HG03520 (cell line): ENCODE results near the gene PHLDB2.
"Not testable (repeated sequence)": the region's sequence is repeated elsewhere in the genome, so short reads cannot be mapped to it uniquely, and the experiment has no call there.

Experiments used
- ATAC-seq: cut with Tn5 transposase; IDR thresholded peaks from one replicate; pipeline ENCODE4 v1.9.1; 2021; ENCODE audit warnings: mild to moderate bottlenecking, moderate library complexity; ENCODE audit not compliant: unreplicated experiment

Gene PHLDB2

DNA sequence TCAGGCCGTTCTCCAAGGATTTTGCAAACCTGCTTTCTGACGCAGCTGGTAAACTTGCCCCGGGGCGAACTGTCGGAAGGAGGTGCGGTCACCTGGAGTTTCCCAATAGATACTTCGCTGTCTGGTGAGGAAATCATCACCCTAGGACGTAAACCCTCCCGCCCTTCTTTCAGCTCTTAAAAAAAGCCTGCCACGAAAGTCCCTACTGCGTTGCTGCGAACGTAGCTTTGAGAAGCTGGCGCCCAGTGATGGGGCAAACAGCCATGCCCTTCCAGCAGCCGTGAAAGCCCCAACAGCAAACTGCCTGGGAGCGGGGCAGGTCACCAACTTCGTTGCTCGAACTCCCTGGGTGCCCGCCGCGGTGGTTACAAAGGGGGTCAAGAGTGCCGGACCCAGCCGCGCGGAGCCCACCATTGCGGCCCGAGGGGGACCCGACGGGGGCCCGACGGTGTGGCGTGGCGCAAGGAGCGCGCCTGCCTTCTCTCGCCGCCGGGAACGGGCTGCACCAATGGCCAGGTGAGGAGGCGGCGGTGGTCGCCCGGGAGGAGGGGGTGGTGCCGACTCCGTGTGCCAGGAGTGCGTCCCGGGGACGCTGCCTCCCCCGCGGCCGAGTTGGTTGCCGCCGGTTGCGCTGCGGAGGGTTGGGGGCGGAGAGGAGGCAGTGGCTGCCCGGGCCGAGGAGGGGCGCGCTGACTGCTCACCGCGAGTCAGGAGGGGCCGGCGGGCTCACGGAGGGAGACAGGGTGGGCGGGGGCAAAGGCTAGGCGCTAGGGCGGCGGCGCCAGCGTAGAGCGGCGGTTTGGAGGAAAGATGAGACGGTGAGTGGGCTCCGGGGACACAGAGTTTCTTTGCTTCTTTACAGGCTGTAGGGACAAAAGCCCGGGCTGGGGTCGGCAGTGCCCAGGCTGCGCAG lies at the start of gene PHLDB2:
PHLDB2 (plus strand) TSS at position 205 of the 913 bp plus-strand sequence. CDS start 24,813 bp downstream, outside the sequence.
- ATAC-seq = no peak

DNA sequence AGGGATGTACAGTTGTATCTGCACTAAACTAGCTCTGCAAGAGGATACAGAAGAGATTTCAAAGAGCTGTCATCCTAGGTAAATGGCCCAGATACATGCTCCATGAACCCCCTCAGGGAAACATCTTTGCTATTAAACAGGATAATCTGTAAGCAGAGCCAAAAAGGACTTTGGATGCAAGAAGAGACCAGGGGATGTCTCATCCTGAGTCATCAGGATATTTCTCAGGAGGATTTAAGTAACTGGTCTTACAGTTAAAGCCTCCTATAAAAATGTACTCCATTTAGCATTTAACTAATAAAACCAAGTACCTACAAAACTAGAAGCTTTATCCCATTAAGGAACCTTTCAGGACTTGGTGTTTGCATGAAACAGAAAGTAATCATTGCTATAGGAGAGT lies 48.2 kb upstream of the PHLDB2 start:
- ATAC-seq = no peak

DNA sequence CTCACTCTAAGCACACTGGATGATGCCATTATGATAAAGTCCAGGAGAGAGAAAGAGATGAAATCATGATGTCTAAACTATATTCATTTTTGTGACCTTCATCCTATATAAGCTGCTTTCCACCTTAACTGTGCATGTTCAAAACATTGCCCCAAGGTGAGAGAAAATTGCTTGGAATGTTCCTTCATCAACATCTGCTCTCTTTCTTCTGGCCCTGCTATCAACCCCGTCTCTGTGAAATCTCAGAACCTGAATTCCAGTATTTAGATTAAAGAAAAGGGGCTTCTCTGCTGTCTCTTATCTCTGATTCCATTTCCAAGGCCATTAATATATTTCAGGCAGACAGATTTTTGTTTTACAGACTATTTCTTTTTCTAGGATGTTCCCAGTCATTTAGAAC lies 47.3 kb upstream of the PHLDB2 start:
- no peak for ATAC-seq

DNA sequence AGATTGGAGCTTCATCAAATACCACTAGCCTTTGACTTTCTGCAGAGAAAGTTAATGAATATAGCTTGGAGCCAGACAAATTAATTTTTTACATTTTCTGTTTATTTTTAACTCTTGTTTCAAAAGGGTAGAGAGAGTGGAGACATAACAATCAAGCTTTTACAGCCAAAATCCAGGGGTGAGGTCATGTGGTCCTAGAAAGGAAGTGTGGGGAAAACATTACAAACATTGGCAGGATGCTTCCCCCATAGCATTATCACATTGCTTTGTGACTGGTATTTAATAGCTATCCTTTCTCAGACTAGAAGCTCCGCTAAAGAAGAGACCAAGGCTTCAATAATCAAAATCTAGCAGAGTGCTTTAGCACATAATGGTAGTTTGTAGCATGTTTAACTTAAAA lies 46.4 kb upstream of the PHLDB2 start:
- no peak for ATAC-seq

- ATAC-seq = no peak
Measured at GRCh38 chr3:111813441-111813840, 45.6 kb upstream of the PHLDB2 start.

GRCh38 chr3:111813979-111814378 lies 45.1 kb upstream of the PHLDB2 start:
- no peak for ATAC-seq

GRCh38 chr3:111816771-111817170 lies 42.3 kb upstream of the PHLDB2 start:
- ATAC-seq = not testable (repeated sequence)

DNA sequence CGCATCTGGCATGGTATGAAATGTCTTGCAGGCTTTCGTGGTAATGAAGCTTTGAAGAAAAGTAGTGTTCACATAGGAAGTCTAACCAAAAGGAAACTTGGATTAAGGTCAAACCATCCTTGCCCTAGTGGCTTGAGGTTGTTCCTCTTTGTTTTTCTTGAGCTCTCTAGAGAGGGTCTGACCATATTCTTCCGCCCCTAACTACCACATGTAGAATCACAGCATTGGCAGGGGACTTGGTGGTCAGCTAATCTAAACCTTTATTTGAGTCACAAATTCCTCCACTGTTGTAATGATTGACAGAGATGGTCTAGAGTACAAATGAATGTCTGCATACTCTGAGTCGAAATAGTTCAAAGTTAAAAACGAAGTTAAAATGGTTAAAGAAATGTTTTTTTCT lies 39.1 kb upstream of the PHLDB2 start:
- ATAC-seq = no peak

DNA sequence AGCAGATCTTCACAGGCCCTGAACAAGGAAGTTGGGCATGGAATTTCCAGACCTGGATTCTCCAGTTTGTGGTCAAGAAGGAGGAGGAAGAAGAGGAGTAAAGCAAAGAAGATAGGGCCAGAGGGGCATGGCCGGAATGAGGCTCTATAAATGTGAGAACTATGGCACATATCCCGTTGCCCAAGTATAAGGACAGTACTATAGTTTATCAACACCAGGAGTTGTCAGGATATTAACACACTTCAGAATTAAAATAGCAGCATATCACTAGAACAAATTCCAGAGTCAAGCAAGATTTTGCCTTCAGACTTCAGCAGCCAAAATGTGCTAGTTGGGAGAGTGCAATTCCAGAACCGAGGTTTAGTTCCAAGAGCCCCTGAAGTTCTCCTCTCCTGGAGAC lies 38.4 kb upstream of the PHLDB2 start:
- ATAC-seq = no peak

GRCh38 chr3:111821891-111822290 lies 37.2 kb upstream of the PHLDB2 start:
- ATAC-seq = no peak

DNA sequence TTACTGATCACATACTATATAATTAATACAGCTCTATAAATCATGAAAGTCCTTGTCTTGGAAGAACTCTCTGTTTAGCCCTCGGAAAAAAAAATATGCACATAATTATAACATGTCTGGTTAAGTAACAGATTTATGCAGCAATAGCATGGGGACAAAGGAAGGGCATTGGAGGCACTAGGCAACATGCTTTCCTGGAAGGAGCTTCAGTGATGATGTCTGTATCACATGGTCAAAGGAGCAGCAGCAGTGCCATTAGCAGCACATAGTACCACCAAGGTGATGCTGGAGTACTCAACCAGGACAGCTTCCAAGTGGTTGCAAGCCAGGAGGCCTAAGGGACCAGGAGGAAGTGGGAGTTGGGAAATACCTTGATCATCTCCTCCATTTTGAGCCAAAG lies 36.3 kb upstream of the PHLDB2 start:
- ATAC-seq = no peak

- no peak for ATAC-seq
Measured at GRCh38 chr3:111823341-111823855, 35.7 kb upstream of the PHLDB2 start.

GRCh38 chr3:111824351-111824750 lies 34.7 kb upstream of the PHLDB2 start:
- no peak for ATAC-seq

DNA sequence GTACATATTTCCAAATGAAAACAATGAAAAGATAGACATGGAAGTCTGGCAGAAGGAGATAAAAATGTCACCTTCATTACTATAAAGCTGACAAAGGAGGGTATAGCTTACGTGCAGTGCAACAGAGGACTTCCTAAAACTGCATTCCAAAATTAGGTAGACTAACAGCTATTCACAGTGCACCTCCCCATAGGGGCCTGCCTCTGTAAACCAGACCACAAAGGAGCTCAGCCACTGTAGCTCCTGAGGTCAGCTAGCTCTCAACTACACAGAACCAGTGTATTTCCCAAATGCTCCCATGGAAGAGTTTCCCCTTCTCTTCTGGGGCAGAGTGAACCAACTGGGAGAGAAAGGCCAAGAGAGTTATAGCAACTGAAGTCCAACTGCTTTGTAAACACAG lies 31.2 kb upstream of the PHLDB2 start:
- ATAC-seq = no peak

DNA sequence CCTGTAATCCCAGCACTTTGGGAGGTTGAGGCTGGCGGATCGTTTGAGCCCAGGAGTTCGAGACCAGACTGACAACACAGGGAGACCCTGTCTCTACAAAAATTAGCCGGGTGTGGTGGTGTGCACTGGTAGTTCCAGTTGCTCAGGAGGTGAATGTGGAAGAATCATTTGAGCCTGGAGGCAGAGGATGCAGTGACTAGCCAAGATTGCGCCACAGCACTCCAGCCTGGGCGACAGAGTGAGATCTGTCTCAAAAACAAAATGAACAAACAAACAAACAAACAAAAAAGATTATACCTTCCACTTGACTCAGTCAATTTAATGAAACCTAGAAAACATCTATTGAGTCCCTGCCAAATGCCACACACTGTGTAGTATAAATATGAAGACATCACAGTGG lies 30.5 kb upstream of the PHLDB2 start:
- no peak for ATAC-seq

DNA sequence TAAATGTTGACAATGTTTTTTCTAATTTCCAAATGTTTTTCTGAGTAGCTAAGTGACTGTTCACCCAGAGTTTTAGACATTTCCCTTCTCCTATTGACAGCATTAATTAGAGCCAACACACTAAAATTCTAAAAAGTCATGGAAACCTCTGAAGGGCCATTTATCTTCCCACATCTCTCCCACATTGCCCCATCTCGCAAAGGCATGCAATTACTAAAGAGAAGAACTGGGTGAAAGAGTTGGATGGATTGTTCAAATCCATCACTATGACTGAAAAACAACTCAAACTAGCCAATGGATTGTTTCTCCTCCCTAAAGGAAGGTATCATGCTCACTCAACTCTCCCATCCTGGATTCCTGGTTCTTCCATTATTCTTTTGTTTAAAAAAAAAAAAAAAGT lies 30.0 kb upstream of the PHLDB2 start:
- ATAC-seq = no peak

- ATAC-seq = no peak
Measured at GRCh38 chr3:111831840-111832239, 27.2 kb upstream of the PHLDB2 start.

DNA sequence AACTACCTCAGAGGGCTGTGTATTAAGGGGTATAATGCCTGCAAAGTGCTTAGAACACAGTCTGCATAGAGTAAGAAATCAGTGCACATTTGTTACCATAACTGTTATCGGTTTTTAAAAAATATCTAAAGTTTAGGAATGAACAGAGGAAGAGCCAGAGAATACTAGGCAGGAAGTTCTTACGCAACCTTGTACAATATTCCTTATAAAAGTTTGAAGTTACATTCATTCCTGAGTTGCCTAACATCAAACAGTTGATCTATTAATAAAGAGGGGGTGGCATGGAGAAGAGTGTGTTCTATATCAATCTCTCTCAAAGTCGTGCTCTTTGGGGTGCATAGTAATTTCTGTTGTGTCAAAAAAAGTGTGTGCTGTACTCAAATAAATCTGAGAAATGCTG lies 22.0 kb upstream of the PHLDB2 start:
- ATAC-seq = no peak

DNA sequence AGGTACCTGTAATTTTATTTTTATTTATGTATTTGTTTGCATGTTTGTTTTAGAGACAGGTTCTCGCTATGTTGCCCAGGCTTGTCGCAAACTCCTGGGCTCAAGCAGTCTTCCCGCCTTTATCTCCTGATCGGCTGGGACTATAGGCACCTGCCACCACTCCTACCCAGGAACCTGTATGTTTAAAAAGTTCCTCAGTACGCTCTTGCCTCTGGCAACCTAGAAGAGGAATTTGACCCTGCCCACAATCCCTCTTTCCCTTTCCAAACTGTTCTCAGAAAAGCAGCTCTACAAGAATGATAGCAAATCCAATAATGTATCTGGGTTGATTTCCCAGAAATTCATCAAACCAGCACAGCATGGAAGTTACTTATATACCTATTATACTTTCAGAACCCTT lies 20.9 kb upstream of the PHLDB2 start:
- no peak for ATAC-seq

- ATAC-seq = no peak
Measured at GRCh38 chr3:111846039-111846438, 13.0 kb upstream of the PHLDB2 start.

GRCh38 chr3:111846717-111847116 lies 12.3 kb upstream of the PHLDB2 start:
- no peak for ATAC-seq

GRCh38 chr3:111848283-111848682 lies 10.8 kb upstream of the PHLDB2 start:
- no peak for ATAC-seq

DNA sequence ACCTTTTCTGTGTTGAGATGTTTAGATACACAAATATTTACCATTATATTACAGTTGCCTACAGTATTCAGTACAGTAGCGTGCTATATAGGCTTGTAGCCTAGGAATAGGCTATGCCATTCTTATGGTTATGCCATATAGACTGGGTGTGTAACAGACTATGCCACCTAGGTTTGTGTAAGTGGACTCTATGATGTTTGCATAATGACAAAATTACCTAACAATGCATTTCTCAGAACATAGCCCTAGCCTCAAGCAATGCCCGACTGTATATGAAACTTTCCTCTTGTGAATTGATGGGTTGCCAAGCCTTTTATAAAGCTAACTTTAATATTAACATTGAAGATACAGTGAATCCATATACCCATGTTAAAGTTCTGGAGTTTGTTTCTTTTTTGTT lies 10.3 kb upstream of the PHLDB2 start:
- ATAC-seq = no peak
